HEK293 (cell line): ENCODE measurements around the gene PRDM5.

ENCODE experiments used
- CTCF ChIA-PET: fragments of 350-600 bp; formaldehyde crosslinking; extraction: SDS; loops from one replicate; lab custom pipeline; 2021; ENCODE audit warnings: antibody characterized with exemption; lab: Yijun Ruan, JAX
- POLR2A ChIA-PET: fragments of 300-600 bp; formaldehyde crosslinking; extraction: SDS; loops from one replicate; lab custom pipeline; 2020; ENCODE audit warnings: antibody characterized with exemption, inconsistent platforms; lab: Yijun Ruan, JAX
- H3K27ac ChIP-seq: fragments of 200-500 bp; sonication (Bioruptor generic); 2 replicates; pipeline ENCODE4 v1.5.1; 2014; ENCODE audit warnings: low read depth, low read length, control low read depth, inconsistent platforms; ENCODE audit errors: extremely low read depth
- H3K36me3 ChIP-seq, 2 experiments: fragments of 200-500 bp in 1 of 2; sonication (Bioruptor generic) in 1 of 2; 1 replicate in 1 of 2; 2 replicates in 1 of 2; pipeline ENCODE4 v1.5.1; 2014 to 2017; ENCODE audit warnings: inconsistent platforms in 2 of 2, low read length in 2 of 2; ENCODE audit not compliant: control insufficient read depth in 2 of 2, insufficient read depth in 1 of 2
- H3K4me1 ChIP-seq: fragments of 200-500 bp; sonication (Bioruptor generic); 2 replicates; pipeline ENCODE4 v1.5.1; 2014; ENCODE audit warnings: mild to moderate bottlenecking, low read length, inconsistent platforms; ENCODE audit not compliant: control insufficient read depth, insufficient read depth
- H3K4me3 ChIP-seq: 2 replicates; pipeline ENCODE4 v1.5.1; 2011; ENCODE audit warnings: low read depth, mild to moderate bottlenecking, control low read depth, low read length, moderate library complexity
- H3K9me3 ChIP-seq: fragments of 200-500 bp; sonication (Bioruptor generic); 2 replicates; pipeline ENCODE4 v1.5.1; 2014; ENCODE audit warnings: low read depth, low read length, inconsistent platforms; ENCODE audit not compliant: control insufficient read depth, insufficient read depth
- CTCF ChIP-seq: fragments of 450-650 bp; formaldehyde crosslinking; IDR thresholded peaks from 2 replicates; pipeline ENCODE4 v1.5.1; 2016; ENCODE audit warnings: missing biosample characterization, missing genetic modification characterization
- EGR2 ChIP-seq: fragments of 450-650 bp; formaldehyde crosslinking; IDR thresholded peaks from 2 replicates; pipeline ENCODE4 v1.5.1; 2016; ENCODE audit warnings: low read depth, missing biosample characterization, missing genetic modification characterization
- FEZF1 ChIP-seq: fragments of 450-650 bp; formaldehyde crosslinking; IDR thresholded peaks from 2 replicates; pipeline ENCODE4 v1.5.1; 2016; ENCODE audit warnings: missing biosample characterization, missing genetic modification characterization
- PRDM6 ChIP-seq: fragments of 450-650 bp; formaldehyde crosslinking; IDR thresholded peaks from 2 replicates; pipeline ENCODE4 v1.5.1; 2017; ENCODE audit warnings: missing biosample characterization, missing genetic modification characterization
- YY2 ChIP-seq: fragments of 450-650 bp; formaldehyde crosslinking; IDR thresholded peaks from 2 replicates; pipeline ENCODE4 v1.5.1; 2016; ENCODE audit warnings: missing biosample characterization, missing genetic modification characterization
- ZBTB17 ChIP-seq: fragments of 450-650 bp; formaldehyde crosslinking; IDR thresholded peaks from 2 replicates; pipeline ENCODE4 v1.5.1; 2016; ENCODE audit warnings: missing biosample characterization, missing genetic modification characterization
- ZBTB7A ChIP-seq: fragments of 450-650 bp; formaldehyde crosslinking; IDR thresholded peaks from 2 replicates; pipeline ENCODE4 v1.5.1; 2016; ENCODE audit warnings: low read depth, missing biosample characterization, missing genetic modification characterization
- ZFHX2 ChIP-seq: fragments of 450-650 bp; formaldehyde crosslinking; conservative IDR thresholded peaks from 2 replicates; pipeline ENCODE4 v1.5.1; 2016; ENCODE audit warnings: missing biosample characterization, missing genetic modification characterization
- ZNF211 ChIP-seq: fragments of 450-650 bp; formaldehyde crosslinking; IDR thresholded peaks from 2 replicates; pipeline ENCODE4 v1.5.1; 2016; ENCODE audit warnings: low read depth, missing biosample characterization, missing genetic modification characterization
- ZNF266 ChIP-seq: fragments of 450-650 bp; formaldehyde crosslinking; IDR thresholded peaks from 2 replicates; pipeline ENCODE4 v1.5.1; 2016; ENCODE audit warnings: missing biosample characterization, missing genetic modification characterization, low read depth
- ZNF404 ChIP-seq: fragments of 450-650 bp; formaldehyde crosslinking; IDR thresholded peaks from 2 replicates; pipeline ENCODE4 v1.5.1; 2017; ENCODE audit warnings: missing biosample characterization, missing genetic modification characterization
- ZNF48 ChIP-seq: fragments of 450-650 bp; formaldehyde crosslinking; IDR thresholded peaks from 2 replicates; pipeline ENCODE4 v1.5.1; 2016; ENCODE audit warnings: missing biosample characterization, missing genetic modification characterization
- ZNF513 ChIP-seq: fragments of 450-650 bp; IDR thresholded peaks from 2 replicates; pipeline ENCODE4 v1.5.1; 2018; ENCODE audit warnings: missing biosample characterization, missing genetic modification characterization
- ZNF521 ChIP-seq: fragments of 450-650 bp; formaldehyde crosslinking; IDR thresholded peaks from 2 replicates; pipeline ENCODE4 v1.5.1; 2017; ENCODE audit warnings: missing biosample characterization, mild to moderate bottlenecking, missing genetic modification characterization
- ZNF660 ChIP-seq: fragments of 450-650 bp; IDR thresholded peaks from 2 replicates; pipeline ENCODE4 v1.5.1; 2018; ENCODE audit warnings: missing biosample characterization, mild to moderate bottlenecking, missing genetic modification characterization
- ZNF777 ChIP-seq: fragments of 450-650 bp; formaldehyde crosslinking; IDR thresholded peaks from 2 replicates; pipeline ENCODE4 v1.5.1; 2017; ENCODE audit warnings: missing biosample characterization, missing genetic modification characterization, borderline replicate concordance
- TF ChIP-seq, protein P1 (sequence below): sonication (generic); formaldehyde crosslinking; IDR thresholded peaks from 2 replicates; pipeline ENCODE4 v1.8.1; 2022; ENCODE audit warnings: mild to moderate bottlenecking, moderate library complexity, missing genetic modification reagents
- TF ChIP-seq, protein P2 (sequence below): fragments of 450-650 bp; formaldehyde crosslinking; IDR thresholded peaks from 2 replicates; pipeline ENCODE4 v1.5.1; 2016; ENCODE audit warnings: missing biosample characterization, missing genetic modification characterization
- TF ChIP-seq, protein P3 (sequence below): fragments of 450-650 bp; formaldehyde crosslinking; optimal IDR thresholded peaks from 2 replicates; pipeline ENCODE3; 2016; ENCODE audit warnings: missing biosample characterization, mild to moderate bottlenecking, missing genetic modification characterization
- TF ChIP-seq, protein P4 (sequence below): fragments of 450-650 bp; formaldehyde crosslinking; IDR thresholded peaks from 2 replicates; pipeline ENCODE4 v1.5.1; 2016; ENCODE audit warnings: missing biosample characterization, missing genetic modification characterization

The PRDM5 gene

DNA sequence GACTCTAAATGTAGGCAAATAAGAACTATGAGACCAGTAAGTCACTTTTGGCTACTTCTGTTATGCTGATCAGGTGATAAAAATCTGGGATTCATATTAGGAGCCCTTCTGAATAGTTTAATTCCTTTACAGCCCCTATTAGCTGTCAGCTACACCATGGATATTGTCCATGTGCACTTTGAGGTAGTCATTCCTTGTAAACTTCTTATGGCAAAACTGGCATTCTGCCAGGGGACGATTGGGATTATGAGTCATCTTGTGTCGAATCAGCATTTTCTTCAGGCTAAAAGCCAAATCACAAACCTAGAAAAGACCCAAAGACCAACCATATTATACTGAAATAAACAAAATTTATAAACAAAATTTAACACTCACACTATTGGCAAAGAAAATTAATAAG, 227.6 kb downstream of the PRDM5 start (continued):
- TF ChIP-seq ZNF211 (no peak), ZBTB7A (tag by site-specific recombination) (no peak), ZNF404 (tag by site-specific recombination) (no peak), YY2 (tag by site-specific recombination) (no peak), ZNF777 (tag by site-specific recombination) (no peak), ZNF513 (no peak), ZNF521 (no peak), ZNF266 (tag by site-specific recombination) (no peak), ZNF48 (tag by site-specific recombination) (no peak)
- TF ChIP-seq, protein P1, sequence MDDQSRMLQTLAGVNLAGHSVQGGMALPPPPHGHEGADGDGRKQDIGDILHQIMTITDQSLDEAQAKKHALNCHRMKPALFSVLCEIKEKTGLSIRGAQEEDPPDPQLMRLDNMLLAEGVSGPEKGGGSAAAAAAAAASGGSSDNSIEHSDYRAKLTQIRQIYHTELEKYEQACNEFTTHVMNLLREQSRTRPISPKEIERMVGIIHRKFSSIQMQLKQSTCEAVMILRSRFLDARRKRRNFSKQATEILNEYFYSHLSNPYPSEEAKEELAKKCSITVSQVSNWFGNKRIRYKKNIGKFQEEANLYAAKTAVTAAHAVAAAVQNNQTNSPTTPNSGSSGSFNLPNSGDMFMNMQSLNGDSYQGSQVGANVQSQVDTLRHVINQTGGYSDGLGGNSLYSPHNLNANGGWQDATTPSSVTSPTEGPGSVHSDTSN (CRISPR knock-in tag), result no peak
- TF ChIP-seq, protein P2, sequence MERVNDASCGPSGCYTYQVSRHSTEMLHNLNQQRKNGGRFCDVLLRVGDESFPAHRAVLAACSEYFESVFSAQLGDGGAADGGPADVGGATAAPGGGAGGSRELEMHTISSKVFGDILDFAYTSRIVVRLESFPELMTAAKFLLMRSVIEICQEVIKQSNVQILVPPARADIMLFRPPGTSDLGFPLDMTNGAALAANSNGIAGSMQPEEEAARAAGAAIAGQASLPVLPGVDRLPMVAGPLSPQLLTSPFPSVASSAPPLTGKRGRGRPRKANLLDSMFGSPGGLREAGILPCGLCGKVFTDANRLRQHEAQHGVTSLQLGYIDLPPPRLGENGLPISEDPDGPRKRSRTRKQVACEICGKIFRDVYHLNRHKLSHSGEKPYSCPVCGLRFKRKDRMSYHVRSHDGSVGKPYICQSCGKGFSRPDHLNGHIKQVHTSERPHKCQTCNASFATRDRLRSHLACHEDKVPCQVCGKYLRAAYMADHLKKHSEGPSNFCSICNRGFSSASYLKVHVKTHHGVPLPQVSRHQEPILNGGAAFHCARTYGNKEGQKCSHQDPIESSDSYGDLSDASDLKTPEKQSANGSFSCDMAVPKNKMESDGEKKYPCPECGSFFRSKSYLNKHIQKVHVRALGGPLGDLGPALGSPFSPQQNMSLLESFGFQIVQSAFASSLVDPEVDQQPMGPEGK (tag by site-specific recombination), result no peak

- TF ChIP-seq CTCF (tag by site-specific recombination) (no peak), FEZF1 (tag by site-specific recombination) (no peak), ZBTB17 (tag by site-specific recombination) (no peak), ZFHX2 (no peak), ZNF266 (tag by site-specific recombination) (no peak), EGR2 (no peak)
- TF ChIP-seq, protein P3, sequence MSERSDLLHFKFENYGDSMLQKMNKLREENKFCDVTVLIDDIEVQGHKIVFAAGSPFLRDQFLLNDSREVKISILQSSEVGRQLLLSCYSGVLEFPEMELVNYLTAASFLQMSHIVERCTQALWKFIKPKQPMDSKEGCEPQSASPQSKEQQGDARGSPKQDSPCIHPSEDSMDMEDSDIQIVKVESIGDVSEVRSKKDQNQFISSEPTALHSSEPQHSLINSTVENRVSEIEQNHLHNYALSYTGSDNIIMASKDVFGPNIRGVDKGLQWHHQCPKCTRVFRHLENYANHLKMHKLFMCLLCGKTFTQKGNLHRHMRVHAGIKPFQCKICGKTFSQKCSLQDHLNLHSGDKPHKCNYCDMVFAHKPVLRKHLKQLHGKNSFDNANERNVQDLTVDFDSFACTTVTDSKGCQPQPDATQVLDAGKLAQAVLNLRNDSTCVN (tag by site-specific recombination), result no peak
- no peak overlapping the region for H3K27ac ChIP-seq
- H3K4me1 ChIP-seq, result peaks cover 20% of the 10 kb centered on the region
- no peaks in the 10 kb centered on the region for H3K36me3 ChIP-seq
- ChIA-PET POLR2A (no interaction called here), CTCF (no interaction called here)
- H3K9me3 ChIP-seq, result no peaks in the 10 kb centered on the region
- H3K4me3 ChIP-seq, result no peak overlapping the region
These were observed 228.7 kb downstream of the PRDM5 start for GRCh38 chr4:120693816-120694215.

- TF ChIP-seq, protein P4, sequence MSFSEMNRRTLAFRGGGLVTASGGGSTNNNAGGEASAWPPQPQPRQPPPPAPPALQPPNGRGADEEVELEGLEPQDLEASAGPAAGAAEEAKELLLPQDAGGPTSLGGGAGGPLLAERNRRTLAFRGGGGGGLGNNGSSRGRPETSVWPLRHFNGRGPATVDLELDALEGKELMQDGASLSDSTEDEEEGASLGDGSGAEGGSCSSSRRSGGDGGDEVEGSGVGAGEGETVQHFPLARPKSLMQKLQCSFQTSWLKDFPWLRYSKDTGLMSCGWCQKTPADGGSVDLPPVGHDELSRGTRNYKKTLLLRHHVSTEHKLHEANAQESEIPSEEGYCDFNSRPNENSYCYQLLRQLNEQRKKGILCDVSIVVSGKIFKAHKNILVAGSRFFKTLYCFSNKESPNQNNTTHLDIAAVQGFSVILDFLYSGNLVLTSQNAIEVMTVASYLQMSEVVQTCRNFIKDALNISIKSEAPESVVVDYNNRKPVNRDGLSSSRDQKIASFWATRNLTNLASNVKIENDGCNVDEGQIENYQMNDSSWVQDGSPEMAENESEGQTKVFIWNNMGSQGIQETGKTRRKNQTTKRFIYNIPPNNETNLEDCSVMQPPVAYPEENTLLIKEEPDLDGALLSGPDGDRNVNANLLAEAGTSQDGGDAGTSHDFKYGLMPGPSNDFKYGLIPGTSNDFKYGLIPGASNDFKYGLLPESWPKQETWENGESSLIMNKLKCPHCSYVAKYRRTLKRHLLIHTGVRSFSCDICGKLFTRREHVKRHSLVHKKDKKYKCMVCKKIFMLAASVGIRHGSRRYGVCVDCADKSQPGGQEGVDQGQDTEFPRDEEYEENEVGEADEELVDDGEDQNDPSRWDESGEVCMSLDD, result no peak
- 0 out of 2 replicates have a peak, but pooled peaks have one; percentile 40 for TF ChIP-seq ZNF660 (tag by site-specific recombination)
- peak; percentile 51; the same call in 1 of the 2 replicates for TF ChIP-seq PRDM6 (tag by site-specific recombination)
- no peak overlapping the region for H3K4me3 ChIP-seq
- POLR2A ChIA-PET, result no interaction called here
- H3K4me1 ChIP-seq, result peaks cover 20% of the 10 kb centered on the region
- H3K36me3 ChIP-seq, result no peaks in the 10 kb centered on the region
- H3K27ac ChIP-seq, result no peak overlapping the region
- CTCF ChIA-PET, result no interaction called here
- no peaks in the 10 kb centered on the region for H3K9me3 ChIP-seq
These were observed 229.6 kb downstream of the PRDM5 start for GRCh38 chr4:120692964-120693363.
